Parathyroid adenoma (tissue), 2 donors: ENCODE measurements around the gene EFCAB7.

ENCODE experiments used
- H2AFZ ChIP-seq: fragments of 300-600 bp; sonication (generic); one replicate; pipeline ENCODE4 v1.7.0; 2017; ENCODE audit warnings: antibody characterized with exemption, mild to moderate bottlenecking
- H3K27ac ChIP-seq: fragments of 300-600 bp; sonication (generic); one replicate; pipeline ENCODE4 v1.7.0; 2017
- H3K27me3 ChIP-seq: fragments of 300-600 bp; sonication (generic); one replicate; pipeline ENCODE4 v1.7.0; 2017; ENCODE audit warnings: low read length; ENCODE audit not compliant: control insufficient read depth, insufficient read depth
- H3K36me3 ChIP-seq: fragments of 300-600 bp; sonication (generic); one replicate; pipeline ENCODE4 v1.7.0; 2017; ENCODE audit warnings: low read length; ENCODE audit not compliant: control insufficient read depth, insufficient read depth
- H3K4me1 ChIP-seq: fragments of 300-600 bp; sonication (generic); one replicate; pipeline ENCODE4 v1.7.0; 2017; ENCODE audit warnings: control low read depth
- H3K4me2 ChIP-seq: fragments of 300-600 bp; sonication (generic); one replicate; pipeline ENCODE4 v1.7.0; 2017; ENCODE audit warnings: low read length
- H3K4me3 ChIP-seq: fragments of 300-600 bp; sonication (generic); one replicate; pipeline ENCODE4 v1.7.0; 2017; ENCODE audit warnings: low read depth, low read length
- H3K79me2 ChIP-seq: fragments of 300-600 bp; sonication (generic); one replicate; pipeline ENCODE4 v1.7.0; 2017; ENCODE audit warnings: control low read depth
- H3K9ac ChIP-seq: fragments of 300-600 bp; sonication (generic); one replicate; pipeline ENCODE4 v1.7.0; 2017; ENCODE audit warnings: mild to moderate bottlenecking
- H3K9me3 ChIP-seq: fragments of 300-600 bp; sonication (generic); one replicate; pipeline ENCODE4 v1.7.0; 2017; ENCODE audit warnings: low read length; ENCODE audit not compliant: control insufficient read depth
- TF ChIP-seq, protein P1 (sequence below): fragments of 300-600 bp; sonication (generic); IDR thresholded peaks from one replicate; pipeline ENCODE4 v1.7.0; 2017; ENCODE audit warnings: antibody characterized with exemption, mild to moderate bottlenecking
- donor health status: primary hyperparathyroidism.

The EFCAB7 gene

DNA sequence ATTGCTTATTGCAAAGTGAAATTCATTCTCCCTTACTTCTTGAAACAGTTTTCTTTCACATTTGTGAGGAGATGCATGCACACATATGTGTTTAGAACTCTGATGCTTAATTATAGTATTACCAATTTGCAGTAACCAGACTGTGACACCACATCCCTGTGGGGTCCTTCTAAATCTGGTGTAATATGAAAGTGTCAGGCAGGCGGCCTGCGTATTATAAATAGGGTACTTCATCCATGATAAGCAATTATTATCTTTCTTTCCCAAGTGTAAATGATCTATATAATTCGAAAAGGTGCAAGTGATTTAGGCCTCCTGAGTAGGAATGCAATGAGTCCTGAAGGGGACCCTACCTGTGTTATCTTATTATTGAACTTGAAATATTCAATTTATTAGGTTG lies 876 bp downstream of the EFCAB7 start:
- peaks cover 3% of the 10 kb centered on the region for H3K4me1 ChIP-seq
- H3K36me3 ChIP-seq, result no peaks in the 10 kb centered on the region
- no peaks in the 10 kb centered on the region for H3K27me3 ChIP-seq
- peak overlapping the region; percentile 80 for H3K4me2 ChIP-seq
- peaks cover 4% of the 10 kb centered on the region for H3K79me2 ChIP-seq
- H3K4me3 ChIP-seq, result peak overlapping the region; percentile 96
- H3K9ac ChIP-seq, result no peak overlapping the region
- H3K27ac ChIP-seq, result no peak overlapping the region
- TF ChIP-seq, protein P1, sequence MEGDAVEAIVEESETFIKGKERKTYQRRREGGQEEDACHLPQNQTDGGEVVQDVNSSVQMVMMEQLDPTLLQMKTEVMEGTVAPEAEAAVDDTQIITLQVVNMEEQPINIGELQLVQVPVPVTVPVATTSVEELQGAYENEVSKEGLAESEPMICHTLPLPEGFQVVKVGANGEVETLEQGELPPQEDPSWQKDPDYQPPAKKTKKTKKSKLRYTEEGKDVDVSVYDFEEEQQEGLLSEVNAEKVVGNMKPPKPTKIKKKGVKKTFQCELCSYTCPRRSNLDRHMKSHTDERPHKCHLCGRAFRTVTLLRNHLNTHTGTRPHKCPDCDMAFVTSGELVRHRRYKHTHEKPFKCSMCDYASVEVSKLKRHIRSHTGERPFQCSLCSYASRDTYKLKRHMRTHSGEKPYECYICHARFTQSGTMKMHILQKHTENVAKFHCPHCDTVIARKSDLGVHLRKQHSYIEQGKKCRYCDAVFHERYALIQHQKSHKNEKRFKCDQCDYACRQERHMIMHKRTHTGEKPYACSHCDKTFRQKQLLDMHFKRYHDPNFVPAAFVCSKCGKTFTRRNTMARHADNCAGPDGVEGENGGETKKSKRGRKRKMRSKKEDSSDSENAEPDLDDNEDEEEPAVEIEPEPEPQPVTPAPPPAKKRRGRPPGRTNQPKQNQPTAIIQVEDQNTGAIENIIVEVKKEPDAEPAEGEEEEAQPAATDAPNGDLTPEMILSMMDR, result no peak
- H3K9me3 ChIP-seq, result no peaks in the 10 kb centered on the region
- H2AFZ ChIP-seq, result peak overlapping the region; percentile 78

DNA sequence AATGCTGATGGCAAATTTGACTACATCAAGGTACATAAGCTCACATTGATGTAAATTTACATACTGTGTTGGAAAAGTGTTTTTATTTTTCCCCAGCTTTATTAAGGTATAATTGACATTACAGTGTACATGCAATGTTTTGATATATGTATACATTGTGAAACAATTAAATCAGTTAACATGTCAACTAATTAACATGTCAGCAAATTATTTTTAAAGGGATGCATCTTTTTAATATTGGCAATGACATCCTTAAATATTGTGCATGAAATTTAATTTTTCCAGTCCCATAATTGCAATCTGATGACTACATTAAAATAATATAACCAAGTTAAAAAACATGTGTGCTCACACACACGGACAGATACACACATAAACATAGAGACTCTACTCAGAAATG lies 9.4 kb downstream of the EFCAB7 start:
- no peaks in the 10 kb centered on the region for H3K79me2 ChIP-seq
- TF ChIP-seq, protein P1, result no peak
- no peaks in the 10 kb centered on the region for H3K36me3 ChIP-seq
- no peak overlapping the region for H3K4me2 ChIP-seq
- no peak overlapping the region for H3K27ac ChIP-seq
- no peak overlapping the region for H3K4me3 ChIP-seq
- no peak overlapping the region for H2AFZ ChIP-seq
- no peak overlapping the region for H3K9ac ChIP-seq
- no peaks in the 10 kb centered on the region for H3K4me1 ChIP-seq
- no peaks in the 10 kb centered on the region for H3K9me3 ChIP-seq
- H3K27me3 ChIP-seq, result no peaks in the 10 kb centered on the region

DNA sequence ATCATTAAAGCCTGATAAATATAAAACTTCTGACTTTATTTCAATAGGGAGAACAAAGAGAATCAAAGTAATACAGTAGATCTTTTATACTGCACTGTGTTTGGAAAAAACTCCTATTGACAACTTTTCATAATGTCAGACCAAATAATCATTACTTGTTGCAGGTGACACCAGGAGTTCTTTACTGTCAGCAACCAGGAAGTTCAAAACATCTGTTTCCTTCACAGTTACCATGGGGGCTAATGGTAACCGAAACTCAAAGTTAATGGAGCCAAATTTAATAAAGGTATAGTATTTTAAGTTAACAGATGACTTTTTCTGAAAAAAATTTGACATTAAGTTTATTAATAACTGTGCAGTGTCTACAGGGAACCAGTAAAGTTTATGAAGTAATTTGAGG lies 10.6 kb downstream of the EFCAB7 start:
- Histone ChIP-seq H3K4me2 (no peak overlapping the region), H3K27ac (no peak overlapping the region), H3K79me2 (no peaks in the 10 kb centered on the region), H3K4me3 (no peak overlapping the region), H3K9ac (no peak overlapping the region), H2AFZ (no peak overlapping the region), H3K4me1 (no peaks in the 10 kb centered on the region), H3K27me3 (no peaks in the 10 kb centered on the region), H3K36me3 (no peaks in the 10 kb centered on the region), H3K9me3 (no peaks in the 10 kb centered on the region)
- TF ChIP-seq, protein P1, result no peak

DNA sequence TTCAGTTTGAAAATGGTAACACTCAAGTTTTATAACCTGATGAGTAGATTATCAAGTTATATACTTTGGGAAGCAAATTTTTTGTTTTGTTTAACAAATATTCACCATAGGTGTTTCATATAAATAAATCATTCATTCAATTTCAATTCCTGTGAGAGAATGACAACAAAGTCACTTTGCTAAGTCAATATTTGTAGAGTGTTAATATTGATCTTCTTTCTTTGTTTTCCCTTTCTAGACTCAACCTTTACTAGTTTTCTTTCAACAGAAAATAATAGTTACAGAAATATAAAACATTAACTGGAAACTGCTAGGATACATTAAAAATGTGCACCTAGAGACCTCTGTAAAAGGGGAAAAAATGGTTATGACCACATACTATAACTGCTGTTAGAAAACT lies 11.1 kb downstream of the EFCAB7 start:
- H3K36me3 ChIP-seq, result no peaks in the 10 kb centered on the region
- no peaks in the 10 kb centered on the region for H3K4me1 ChIP-seq
- H2AFZ ChIP-seq, result no peak overlapping the region
- H3K9ac ChIP-seq, result no peak overlapping the region
- no peaks in the 10 kb centered on the region for H3K9me3 ChIP-seq
- no peak overlapping the region for H3K4me2 ChIP-seq
- no peaks in the 10 kb centered on the region for H3K79me2 ChIP-seq
- H3K4me3 ChIP-seq, result no peak overlapping the region
- no peaks in the 10 kb centered on the region for H3K27me3 ChIP-seq
- H3K27ac ChIP-seq, result no peak overlapping the region
- TF ChIP-seq, protein P1, result no peak

DNA sequence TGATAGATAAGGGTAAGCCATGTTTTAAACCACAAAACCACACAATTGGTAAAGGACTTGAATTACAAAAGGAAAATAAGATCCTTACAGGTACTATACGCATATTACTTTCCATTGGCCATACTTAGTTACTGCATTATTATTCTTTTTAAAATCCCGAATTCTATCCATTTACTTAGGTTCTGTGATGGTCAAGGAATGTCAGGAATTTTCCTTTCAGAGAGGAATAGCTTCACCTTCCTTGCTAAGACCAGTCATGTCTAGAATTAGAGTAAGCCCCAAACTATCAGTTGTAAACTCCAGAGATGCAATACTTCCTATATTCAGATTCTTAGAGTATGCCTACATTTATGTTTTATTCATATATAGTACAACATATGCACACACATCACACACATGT lies 13.7 kb downstream of the EFCAB7 start:
- Histone ChIP-seq H2AFZ (no peak overlapping the region), H3K4me3 (no peak overlapping the region), H3K27me3 (no peaks in the 10 kb centered on the region), H3K27ac (no peak overlapping the region), H3K9me3 (no peaks in the 10 kb centered on the region), H3K4me2 (no peak overlapping the region), H3K4me1 (no peaks in the 10 kb centered on the region), H3K36me3 (no peaks in the 10 kb centered on the region), H3K9ac (no peak overlapping the region), H3K79me2 (no peaks in the 10 kb centered on the region)
- TF ChIP-seq, protein P1, result no peak
